NCI-H2227 treated with DMSO at 0.1 percent for 48 hours (cell line): Measurements from ENCODE around the gene MBNL1.

Experiments used
- DNase-seq: peaks from one replicate; lab custom pipeline; 2025; lab: John Stamatoyannopoulos, UW

The MBNL1 gene

GRCh38 chr3:152272771-152273242 is 4.1 kb downstream of the MBNL1 start:
- peak; percentile 12 for DNase-seq

DNA sequence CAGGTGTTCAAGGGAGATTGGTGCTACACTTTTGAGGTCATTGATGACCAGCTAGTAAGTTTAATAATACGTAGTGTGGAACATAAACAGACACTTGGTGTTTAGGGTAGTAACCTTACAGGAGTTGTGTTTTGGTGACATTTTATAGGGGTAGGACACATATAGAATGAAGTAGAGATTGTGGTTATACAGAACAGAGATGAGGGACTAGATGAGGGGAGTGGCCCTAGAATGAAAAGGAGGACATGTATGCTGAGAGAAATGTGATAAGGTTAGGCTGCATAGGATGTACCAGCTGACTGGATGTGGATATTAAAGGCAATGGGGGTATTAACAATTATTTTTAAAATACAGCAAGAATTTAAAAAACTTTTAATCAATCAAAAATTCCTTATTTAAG is 8.0 kb downstream of the MBNL1 start:
- no peak for DNase-seq

DNA sequence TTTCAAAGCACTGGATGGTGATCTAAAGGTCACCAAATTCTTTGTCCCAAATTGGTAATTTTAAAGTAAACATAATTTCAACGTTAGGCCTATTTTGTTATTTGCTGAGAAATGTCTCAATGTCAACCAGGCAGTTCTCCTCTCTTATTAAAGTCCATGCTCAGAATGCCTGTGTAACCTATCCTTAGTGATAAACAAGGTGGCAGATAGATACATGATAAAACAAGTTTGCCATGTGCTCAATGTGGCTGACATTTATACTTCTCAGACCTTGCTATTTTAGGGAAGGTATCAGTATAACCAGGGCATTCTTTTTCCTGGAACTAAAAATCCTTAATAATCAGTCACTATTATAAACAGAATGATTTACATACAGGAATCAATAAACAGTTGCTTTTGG is 8.5 kb downstream of the MBNL1 start:
- DNase-seq, result no peak

- no peak for DNase-seq
Observed at GRCh38 chr3:152278756-152279427, 10.2 kb downstream of the MBNL1 start.

DNA sequence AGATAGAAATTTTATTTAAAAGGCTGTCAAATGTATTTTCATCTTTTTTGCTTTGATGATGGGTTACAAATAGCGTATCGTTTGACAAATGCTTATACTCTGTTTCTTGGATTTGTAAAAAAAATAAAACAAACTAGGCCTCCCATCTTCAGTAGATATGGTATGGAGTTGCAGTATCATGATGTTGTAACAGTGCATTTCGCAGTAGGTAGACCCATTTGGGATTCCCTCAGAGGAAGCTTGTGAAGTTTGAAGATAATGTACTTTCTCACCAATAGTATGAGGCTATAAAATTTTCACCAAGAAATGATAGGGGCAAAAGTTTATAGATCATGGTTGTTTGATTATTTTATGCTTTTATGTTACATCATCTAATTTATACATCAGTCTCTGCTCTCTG is 10.8 kb downstream of the MBNL1 start:
- no peak for DNase-seq

- DNase-seq, result no peak
Observed at GRCh38 chr3:152280539-152280938, 11.8 kb downstream of the MBNL1 start.

- no peak for DNase-seq
Observed at GRCh38 chr3:152281133-152281713, 12.5 kb downstream of the MBNL1 start.

DNA sequence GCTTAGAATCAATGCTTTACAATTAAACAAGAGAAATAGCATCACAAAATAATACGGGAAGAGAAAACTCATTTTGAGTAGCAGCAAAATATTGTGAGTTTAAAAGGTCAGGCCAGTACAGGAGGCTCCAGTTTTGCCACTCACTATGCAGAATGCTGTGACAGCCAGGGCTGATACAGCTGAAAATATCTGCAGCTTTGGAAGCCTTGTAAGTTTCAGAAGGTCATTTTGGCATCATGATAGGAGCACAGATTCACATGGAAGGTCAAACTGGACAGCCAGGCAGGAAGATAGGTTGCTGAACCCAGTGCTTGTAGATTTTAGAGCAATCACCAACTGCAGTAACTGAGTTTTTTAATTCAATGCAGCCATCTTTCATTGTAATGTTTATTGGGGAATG is 14.1 kb downstream of the MBNL1 start:
- no peak for DNase-seq

- no peak for DNase-seq
Observed at GRCh38 chr3:152283492-152284381, 15.0 kb downstream of the MBNL1 start.

DNA sequence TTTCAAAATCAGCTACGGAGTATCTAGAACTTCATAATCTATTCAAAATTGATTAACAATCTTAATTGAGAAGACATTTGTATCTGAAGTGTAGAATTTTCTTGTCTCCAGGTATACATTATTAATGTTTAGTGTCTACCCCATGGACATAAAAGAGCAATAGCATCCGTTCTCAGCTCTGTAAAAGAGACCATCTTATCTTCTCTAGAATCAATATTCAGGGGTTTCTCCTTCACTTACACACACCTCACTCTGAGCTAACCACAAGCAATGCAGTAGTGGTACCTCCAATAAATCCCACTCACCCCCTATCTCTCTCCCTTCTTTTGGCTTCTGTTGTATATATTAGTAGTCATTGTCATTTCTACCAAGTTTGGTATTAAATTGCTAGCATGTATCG is 16.2 kb downstream of the MBNL1 start:
- no peak for DNase-seq

DNA sequence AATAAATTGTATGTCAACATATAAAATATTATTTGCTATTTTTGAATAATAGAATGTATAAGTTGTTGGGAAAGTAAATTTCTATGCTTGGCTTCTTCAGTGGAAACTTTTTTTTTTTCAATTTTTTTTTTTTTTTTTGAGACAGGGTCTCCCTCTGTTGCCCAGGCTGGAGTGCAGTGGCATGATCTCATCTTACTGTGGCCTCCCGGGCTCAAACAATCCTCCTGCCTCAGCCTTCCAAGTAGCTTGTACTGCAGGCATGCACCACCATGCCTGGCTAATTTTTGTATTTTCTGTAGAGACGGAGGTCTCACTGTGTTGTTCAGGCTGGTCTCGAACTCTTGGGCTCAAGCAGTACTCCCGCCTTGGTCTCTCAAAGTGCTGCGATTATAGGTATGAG is 16.8 kb downstream of the MBNL1 start:
- no peak for DNase-seq

DNA sequence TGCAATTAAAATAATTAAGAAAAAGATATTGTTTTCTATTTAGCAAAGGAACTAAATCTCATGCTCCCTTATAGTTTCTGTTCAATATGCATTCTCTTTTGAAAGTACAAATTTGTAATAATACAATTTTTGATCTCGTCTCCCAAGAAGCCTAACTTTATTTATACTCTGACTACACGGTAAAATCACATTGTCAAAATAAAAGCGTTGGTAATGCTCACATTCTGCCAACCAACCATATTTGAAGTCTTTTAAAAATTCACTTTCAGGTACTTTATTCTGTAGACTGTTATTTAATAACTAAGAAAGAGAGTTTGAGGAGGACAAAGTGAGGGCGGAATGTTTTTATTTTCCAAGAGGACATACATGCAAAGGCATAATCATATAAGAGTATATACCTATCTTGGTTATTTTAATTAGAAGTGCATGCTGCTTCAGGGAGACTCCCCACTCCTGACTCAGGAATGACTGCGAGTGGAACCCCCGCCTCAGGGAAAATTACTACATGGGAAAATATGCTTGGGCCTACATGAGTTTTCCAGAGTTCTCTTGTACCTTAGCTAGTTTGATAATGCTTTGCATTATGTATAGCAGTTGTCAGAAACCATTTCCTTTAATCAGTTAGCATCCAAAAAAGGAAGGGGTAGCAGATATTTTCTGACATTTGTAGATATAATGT is 19.3 kb downstream of the MBNL1 start:
- DNase-seq, result no peak

DNA sequence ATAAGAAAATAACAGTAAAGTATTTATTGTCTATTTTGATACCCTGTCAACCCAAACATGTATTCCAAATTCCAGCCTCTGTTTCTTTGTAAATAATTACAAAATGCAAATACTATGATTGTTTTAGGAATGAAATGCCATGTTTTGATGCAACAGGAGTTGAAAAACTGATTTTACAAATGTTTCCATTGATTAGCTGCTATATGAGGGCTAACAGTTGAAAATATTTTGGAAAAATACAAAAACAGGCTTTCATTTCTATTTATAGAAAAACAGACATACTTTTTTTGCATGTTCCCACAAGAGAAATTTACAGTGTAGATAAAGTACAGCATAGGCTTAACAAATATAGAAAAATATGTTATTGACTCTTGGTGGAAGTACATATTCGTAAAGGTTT is 20.0 kb downstream of the MBNL1 start:
- DNase-seq, result no peak

- DNase-seq, result no peak
Observed at GRCh38 chr3:152289708-152290107, 21.0 kb downstream of the MBNL1 start.

GRCh38 chr3:152290374-152290773 is 21.6 kb downstream of the MBNL1 start:
- DNase-seq, result no peak

GRCh38 chr3:152291238-152291637 is 22.5 kb downstream of the MBNL1 start:
- no peak for DNase-seq

GRCh38 chr3:152291649-152292066 is 22.9 kb downstream of the MBNL1 start:
- no peak for DNase-seq

DNA sequence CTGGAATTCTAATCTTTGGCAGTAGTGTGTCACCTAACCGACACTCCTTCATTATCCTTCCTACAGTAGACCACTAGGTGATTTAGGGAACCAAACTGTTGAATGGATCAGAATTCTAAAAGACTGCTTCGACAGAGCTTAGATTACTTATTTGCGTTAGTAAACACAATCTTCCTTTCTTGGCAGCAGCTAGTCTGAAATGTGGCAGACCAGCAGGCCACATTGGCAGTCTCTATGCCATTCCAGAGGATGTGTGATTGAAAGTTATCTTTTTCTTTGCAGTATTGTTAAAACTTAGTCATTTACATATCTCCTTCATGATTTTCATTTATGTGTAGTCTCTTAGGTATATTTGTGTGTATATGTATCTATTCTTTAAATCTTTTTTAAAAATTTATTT is 23.6 kb downstream of the MBNL1 start:
- no peak for DNase-seq

- DNase-seq, result no peak
Observed at GRCh38 chr3:152293347-152294006, 24.7 kb downstream of the MBNL1 start.

DNA sequence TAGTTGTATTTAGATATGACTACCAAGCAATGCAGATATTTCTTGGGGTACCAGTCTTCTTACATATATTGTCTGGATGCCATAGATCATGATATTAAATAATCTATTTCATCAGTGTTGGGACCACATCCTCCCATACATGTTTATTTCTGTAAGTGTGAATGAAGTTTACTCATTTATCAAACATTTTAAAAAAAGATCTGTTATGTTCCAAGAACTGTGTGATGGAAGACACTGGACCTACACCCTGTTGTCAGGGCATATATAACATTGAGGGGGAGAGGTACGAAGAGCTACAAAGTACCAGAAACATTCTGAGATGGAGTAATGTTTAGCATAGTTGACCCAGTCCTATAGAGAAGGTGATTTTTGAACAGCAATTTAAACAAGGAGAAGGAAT is 26.6 kb downstream of the MBNL1 start:
- DNase-seq, result no peak

DNA sequence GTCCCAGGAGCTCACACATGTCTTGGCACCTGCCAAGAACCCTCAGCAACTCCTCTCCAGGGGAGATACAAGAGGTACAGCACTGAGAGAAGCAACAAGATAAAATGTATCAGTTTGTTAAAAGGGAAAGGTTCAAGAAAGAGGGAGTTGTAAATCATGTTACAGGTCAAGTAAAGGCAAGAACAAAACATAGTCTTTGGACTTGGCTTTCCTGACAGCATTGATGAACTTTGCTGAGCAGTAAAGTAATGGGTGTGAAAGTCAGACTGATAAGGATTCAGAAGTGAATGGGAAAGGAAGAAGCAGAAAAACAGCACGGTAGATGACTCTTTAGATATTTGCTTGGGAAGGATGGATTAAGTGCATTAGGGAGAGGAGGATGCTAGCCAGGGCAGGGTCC is 27.1 kb downstream of the MBNL1 start:
- DNase-seq, result no peak

- no peak for DNase-seq
Observed at GRCh38 chr3:152296382-152296781, 27.7 kb downstream of the MBNL1 start.
